HG03064 (cell line): Measurements from ENCODE around the gene SH3D21.

Experiments
- ATAC-seq: cut with Tn5 transposase; IDR thresholded peaks from one replicate; pipeline ENCODE4 v1.9.1; 2021; ENCODE audit warnings: low read depth; ENCODE audit not compliant: unreplicated experiment

Gene SH3D21

DNA sequence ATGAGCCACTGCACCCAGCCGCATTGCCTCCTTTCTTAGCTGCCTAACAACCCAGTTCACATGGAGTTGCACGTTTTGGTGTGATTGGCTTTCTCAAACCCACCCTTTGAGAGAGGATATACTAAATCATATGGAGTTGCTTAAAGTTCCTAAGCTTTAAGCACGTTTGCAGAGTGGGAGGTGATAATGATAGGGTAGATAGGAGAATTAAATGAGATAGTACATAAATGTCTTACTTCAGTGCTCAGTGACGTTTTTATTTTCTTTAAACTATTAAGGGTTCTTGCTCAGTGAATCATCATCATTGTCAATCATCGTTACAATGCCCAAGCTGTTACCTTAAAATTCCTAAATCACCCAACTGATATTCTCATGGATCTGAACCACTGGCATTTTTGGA is 2.9 kb upstream of the SH3D21 start:
- no peak for ATAC-seq

DNA sequence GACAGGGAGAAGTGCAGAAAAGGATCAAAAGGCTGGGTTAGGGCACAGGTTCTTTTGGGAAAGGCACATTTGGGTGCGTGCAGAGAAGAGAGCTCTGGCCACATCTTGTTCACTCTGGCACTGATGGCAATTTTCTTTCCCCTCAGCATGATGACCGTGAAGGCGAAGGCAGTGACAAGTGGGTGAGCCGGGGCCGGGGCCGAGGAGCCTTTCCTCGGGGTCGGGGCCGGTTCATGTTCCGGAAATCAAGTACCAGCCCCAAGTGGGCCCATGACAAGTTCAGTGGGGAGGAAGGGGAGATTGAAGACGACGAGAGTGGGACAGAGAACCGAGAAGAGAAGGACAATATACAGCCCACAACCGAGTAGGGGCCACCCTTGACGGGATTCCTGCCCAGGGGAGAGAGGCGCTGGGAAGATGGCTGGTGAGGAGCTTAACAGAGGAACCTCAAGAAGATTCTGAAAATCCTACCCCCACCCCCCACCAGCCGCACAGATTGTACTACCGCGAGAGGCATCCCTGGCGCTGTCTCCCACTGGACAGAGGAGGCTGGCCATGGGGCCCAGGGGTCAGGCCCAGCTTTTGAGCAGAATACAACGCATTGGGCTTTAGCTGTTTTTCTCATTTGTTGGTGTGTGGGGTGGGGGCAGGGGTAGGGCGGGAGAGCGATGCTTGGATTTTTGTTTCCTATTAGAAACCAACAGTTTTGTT is 2.4 kb upstream of the SH3D21 start:
- no peak for ATAC-seq

DNA sequence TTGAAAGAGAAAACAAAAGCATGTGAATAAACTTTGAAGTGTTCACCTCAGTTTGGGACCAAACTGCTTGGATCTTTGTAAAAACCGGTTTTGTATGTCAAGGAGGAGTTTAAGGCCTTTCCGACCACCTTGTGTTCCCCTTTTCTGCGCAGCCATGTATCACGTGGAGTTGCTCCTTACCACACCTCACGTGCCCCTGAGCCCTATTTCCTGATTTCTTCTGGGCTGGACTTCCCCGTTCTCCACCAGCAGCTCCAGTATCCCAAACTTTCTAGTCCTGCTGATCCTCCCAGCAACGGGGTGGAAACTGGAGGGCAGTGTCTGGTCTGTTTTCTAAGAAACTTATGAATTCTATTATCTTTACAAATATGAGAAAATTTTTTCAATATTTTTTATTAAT is 1.6 kb upstream of the SH3D21 start:
- ATAC-seq, result no peak

- ATAC-seq, result no peak
Measured at GRCh38 chr1:36304970-36305914, 926 bp upstream of the SH3D21 start.

- ATAC-seq, result no peak
Measured at GRCh38 chr1:36305915-36306209, 306 bp upstream of the SH3D21 start.

- peak; percentile 98 for ATAC-seq
Measured at GRCh38 chr1:36306902-36307456, 811 bp downstream of the SH3D21 start.

DNA sequence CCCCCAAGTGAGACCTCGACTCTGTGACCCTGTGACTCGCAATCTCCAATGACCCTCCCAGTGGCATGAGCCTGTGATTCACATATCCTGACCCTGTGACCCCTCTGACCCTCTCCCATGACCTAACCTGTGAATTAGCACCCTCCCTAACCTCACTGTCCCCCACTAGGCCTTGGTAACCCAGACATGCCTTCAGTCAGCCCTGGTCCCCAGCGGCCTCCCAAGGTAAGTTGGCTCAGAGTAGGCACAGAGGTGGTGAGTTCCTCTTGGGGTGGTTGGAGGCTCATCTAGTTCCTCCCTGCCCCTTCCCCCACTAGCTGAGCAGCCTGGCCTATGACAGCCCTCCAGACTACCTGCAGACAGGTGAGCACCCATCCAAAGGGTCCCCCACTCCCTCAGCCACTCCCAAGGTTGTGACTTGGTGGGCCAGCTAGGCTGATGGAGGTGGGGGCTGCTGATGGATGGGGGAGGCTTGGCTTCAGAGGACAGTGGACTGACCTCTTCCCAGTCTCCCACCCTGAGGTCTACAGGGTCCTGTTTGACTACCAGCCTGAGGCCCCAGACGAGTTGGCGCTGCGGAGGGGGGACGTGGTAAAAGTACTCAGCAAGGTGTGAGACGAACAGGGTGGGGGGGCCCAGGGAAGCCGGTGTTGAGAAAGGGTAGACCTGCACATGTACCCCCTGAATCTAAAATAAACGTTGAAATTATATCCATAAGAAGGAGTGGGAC is 1.6 kb downstream of the SH3D21 start:
- no peak for ATAC-seq

DNA sequence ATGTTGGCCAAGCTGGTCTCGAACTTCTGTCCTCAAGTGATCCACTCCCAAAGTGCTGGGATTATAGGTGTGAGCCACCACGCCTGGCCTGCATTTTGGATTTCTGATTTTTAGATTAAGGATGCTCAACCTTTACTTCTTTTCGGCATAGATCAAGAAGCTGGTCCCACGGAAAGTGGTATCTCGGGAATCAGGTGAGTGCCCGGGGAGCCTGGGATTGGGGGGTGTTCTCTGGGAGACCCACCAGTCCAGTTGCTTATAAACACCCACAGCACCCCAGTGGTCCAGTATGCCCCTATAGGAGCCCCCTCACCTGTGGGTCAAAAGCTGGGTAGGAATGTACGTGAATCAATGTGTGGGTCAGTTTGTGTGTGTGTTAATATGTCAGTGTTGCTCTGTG is 3.2 kb downstream of the SH3D21 start:
- ATAC-seq, result no peak

DNA sequence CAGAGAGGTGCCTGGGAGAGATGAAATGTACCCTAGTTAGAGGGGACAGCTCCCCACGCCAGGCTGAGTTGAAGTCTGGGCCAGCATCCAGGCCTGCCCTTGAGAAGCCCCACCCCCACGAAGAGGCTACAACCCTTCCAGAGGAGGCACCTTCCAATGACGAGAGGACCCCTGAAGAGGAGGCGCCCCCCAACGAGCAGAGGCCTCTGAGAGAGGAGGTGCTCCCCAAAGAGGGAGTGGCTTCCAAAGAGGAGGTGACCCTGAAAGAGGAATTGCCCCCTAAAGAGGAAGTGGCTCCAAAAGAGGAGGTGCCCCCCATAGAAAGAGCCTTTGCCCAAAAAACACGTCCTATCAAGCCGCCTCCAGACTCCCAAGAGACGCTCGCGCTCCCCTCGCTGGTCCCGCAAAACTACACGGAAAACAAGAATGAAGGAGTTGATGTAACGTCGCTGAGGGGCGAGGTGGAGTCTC is 14.2 kb downstream of the SH3D21 start:
- no peak for ATAC-seq

GRCh38 chr1:36320767-36321118 is 14.6 kb downstream of the SH3D21 start:
- ATAC-seq, result no peak

- ATAC-seq, result no peak
Measured at GRCh38 chr1:36321119-36321951, 15.2 kb downstream of the SH3D21 start.

DNA sequence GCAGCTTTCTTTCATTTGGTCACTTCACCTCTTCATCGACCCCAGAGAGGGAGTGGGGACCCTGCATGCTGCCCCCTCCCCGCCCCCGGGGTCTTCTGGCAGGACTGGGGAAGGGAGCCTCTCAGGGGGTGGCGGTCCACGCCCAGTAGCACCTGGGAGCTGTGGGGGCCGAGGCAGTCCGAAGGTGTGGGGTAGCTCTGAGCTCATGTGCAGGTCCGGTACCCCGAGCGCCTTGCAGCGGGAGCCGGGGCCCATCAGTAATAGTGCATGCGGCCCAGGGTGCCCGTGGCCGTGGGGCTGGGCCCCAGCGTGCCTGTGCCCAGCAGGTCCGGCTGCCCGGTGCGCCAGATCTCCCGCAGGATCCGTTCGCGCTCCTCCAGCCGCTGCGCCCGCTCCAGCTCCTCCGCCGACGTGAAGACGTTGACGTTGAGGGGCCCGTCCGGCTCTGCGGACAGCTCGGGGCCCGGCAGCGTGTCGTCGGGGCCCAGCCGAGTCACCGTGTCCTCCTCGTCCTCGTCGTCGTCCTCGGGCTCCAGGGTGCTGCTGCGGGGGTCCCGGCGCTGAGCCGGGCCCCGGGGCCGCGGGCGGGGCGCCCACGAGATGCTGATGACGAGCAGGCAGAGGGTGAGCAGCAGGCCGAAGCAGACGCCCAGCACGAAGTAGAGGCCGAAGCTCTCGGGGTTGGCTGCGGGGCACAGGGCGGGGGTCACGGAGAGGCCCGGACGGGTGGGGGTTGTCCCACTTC is 16.0 kb downstream of the SH3D21 start:
- no peak for ATAC-seq

DNA sequence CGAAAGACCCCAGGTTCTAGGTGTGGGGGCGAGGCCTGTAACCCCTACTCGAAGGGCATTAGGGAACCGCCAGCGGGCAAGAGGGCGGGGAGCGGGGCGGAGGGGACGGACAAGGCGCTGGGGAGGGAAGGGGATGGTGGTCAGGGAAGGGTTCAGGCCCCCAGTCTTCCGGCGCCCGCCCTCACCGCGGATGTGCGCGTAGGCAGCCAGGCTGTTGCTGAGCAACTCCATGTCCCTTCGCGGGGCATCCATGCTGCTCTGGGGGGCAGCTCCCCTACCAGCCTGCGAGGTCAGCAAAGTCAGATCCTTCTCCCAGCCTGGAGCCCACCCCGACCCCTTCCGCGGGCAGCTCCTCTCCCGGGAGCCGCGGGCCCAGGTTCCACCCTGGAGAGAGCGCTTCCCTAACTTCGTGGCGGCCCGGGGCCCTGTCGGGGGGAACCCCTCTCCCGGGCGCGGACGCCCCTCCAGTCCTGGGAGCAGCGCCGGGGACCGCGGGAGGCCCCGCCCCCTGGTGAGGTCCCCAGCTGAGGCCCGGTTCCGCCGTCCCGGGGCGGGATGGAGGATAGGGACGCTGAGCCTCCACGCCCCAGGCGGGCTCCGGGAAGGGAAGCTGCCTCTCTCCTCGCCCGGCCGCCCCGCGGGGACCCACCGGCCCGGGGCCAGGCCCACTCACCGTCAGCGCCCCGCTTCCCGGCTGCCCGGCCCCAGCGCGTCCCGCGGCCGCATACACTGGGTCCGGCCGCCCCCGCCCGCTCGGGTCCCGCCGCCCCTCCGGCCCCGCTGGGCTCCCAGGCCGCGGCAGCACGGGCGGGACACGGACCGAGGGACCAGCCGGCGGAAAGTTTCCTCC is 16.8 kb downstream of the SH3D21 start:
- no peak for ATAC-seq

DNA sequence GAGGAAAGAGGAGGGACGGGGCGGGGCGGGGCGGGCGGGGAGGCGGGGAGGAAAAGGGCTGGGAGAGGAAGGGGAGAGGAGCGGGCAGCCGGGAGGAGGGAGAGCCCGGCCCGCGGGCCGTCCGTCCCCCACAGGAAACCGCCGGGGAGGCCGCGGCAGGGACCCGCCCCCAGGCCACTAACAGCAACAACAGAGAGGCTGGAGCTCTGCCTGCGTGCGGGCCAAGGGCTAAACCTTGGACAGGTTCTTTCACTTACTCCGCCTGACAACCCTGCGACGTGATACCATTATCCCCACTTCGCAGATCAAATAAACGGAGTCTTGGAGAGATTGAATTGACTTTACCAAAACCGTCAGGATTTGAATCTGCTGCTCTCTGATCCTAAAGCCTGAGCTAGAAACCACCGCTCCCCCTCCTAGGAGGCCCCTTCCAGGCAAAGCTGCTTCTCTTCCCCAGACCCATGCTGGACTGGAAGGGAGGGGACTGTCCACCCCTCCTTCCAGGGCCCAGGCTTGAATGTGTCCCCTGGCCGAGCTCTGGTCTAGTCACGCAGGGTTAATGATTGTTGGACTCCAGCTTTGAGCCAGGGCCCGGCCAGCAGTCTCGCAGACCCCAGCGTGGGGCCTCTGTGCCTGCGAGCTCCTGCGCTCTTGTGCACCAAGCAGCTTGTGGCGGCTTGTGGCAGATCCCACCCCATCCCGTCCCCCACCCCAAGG is 17.6 kb downstream of the SH3D21 start, which contains the start of gene EVA1B:
Gene EVA1B (minus strand): TSS at position 10 of the 717 bp plus-strand sequence. CDS start 608 bp downstream, outside the sequence.
- ATAC-seq, result no peak

DNA sequence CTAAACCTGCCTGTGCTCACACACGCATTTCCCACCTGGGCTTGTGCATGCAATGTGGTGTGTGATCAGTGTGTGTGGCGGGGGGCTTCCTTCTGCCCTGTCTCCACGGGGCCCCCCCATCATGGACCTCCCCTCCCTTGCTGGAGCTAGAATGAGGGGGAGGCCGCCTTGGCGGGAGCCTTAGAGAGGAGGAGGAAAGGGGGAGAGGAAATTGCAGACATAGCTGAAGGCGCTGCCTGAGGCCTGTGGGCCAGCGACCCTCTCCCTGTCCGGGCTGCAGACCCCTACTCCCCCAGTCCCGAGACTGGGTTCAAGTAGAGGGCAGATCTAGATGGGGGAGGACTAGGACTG is 18.2 kb downstream of the SH3D21 start:
- ATAC-seq, result no peak

DNA sequence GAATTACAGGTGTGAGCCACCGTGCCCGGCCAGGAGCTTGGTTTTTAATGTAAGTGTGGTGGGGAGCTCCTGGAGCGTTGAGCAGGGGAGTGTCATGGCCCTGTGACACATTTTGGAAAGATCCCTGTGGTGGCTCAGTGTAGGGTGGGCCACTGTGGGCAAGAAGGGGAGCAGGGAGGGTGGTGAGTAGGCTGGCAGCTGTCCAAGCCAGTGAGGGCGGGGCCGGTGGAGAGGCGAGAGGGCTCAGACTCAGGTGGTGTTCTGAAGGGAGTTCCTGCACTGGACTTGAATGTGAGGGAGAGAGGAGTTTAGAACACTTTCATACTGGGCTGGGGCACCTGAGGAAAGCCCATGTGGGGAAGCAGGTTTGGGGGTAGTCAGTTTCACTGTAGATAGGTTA is 20.3 kb downstream of the SH3D21 start:
- no peak for ATAC-seq

DNA sequence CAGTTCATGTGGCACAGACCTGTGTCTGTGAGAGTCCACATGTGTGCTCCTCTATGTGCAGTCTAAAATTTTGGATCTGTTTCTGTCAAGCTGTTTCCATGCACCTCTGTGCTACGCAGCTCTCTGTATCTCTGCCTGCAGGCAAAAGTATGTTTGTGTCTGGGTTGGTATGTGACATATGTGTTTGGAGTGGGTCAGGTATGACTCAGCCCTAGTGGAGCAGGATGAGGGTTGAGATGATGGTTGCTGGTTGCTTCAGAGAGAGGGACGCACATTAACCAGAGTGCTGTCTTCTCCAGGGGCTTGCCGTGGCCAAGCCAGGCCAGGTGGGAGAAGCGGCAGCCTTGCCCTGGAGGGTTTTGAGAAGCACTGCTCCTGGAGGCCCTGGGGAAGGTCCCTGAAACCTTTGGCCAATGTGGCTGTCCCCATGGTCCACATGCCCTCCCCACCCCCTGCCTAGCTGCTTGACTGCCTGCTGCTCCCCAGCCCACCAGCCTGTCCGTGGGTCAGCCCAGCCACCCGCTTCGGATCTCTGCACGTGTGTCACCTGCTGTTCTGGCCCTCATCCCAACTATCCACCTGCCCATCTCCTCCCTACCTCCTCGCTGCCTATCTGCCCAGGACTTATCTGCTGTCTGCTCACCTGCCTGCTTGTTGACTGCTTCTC is 21.4 kb downstream of the SH3D21 start:
- no peak for ATAC-seq
